Erythroblast (primary cell): ENCODE data around the gene KRTAP12-3.
"Not testable (repeated sequence)": the region's sequence is repeated elsewhere in the genome, so short reads cannot be mapped to it uniquely, and the experiment has no call there.

ENCODE experiments used
- DNase-seq, 2 experiments: peaks; one replicate each; lab custom pipeline; 2025; lab: John Stamatoyannopoulos, UW
- GATA1 ChIP-seq: IDR thresholded peaks from 2 replicates; pipeline ENCODE4 v1.6.1; 2011; ENCODE audit warnings: low read depth, mild to moderate bottlenecking, control low read depth, low read length, moderate library complexity
- POLR2A ChIP-seq: IDR thresholded peaks from 2 replicates; pipeline ENCODE4 v1.6.1; 2011; ENCODE audit warnings: mild to moderate bottlenecking, low read length

The KRTAP12-3 gene

GRCh38 chr21:44637018-44637850, 20.5 kb upstream of the KRTAP12-3 start, which contains the start of gene KRTAP10-10:
Gene KRTAP10-10, plus strand, starts transcription at chr21:44637356. Its CDS starts 62 bp downstream, at chr21:44637418.
- no peak for TF ChIP-seq GATA1
- no peak for TF ChIP-seq POLR2A

GRCh38 chr21:44637851-44638348, 19.8 kb upstream of the KRTAP12-3 start:
- not testable (repeated sequence) for DNase-seq

More at GRCh38 chr21:44637018-44637850, 20.5 kb upstream of the KRTAP12-3 start, which contains the start of gene KRTAP10-10:
- no peak for DNase-seq

- DNase-seq, result not testable (repeated sequence)
Observed at GRCh38 chr21:44638506-44639330, 19.0 kb upstream of the KRTAP12-3 start.

- TF ChIP-seq GATA1 (no peak), POLR2A (no peak)
- no peak for DNase-seq
Observed at GRCh38 chr21:44639331-44639655, 18.4 kb upstream of the KRTAP12-3 start.

GRCh38 chr21:44640761-44641160, 17.0 kb upstream of the KRTAP12-3 start:
- TF ChIP-seq GATA1 (no peak), POLR2A (no peak)
- no peak for DNase-seq

- DNase-seq, result no peak
- no peak for TF ChIP-seq GATA1
- no peak for TF ChIP-seq POLR2A
Observed at GRCh38 chr21:44643741-44644310, 13.9 kb upstream of the KRTAP12-3 start.

- no peak for TF ChIP-seq POLR2A
- no peak for DNase-seq
Observed at GRCh38 chr21:44644878-44645277, 12.9 kb upstream of the KRTAP12-3 start.

- not testable (repeated sequence) for DNase-seq
Observed at GRCh38 chr21:44646366-44647221, 11.1 kb upstream of the KRTAP12-3 start, which contains the start of gene KRTAP10-11. Gene KRTAP10-11, plus strand, starts transcription at chr21:44646414. Its CDS starts 45 bp downstream, at chr21:44646459.

GRCh38 chr21:44647222-44647552, 10.5 kb upstream of the KRTAP12-3 start:
- TF ChIP-seq GATA1, result no peak
- no peak for TF ChIP-seq POLR2A
- no peak for DNase-seq

- TF ChIP-seq POLR2A (no peak), GATA1 (no peak)
Observed at GRCh38 chr21:44648557-44649311, 9.0 kb upstream of the KRTAP12-3 start.

GRCh38 chr21:44649521-44650100, 8.1 kb upstream of the KRTAP12-3 start:
- DNase-seq, result no peak
- TF ChIP-seq GATA1 (no peak), POLR2A (no peak)

More at GRCh38 chr21:44648557-44649311, 9.0 kb upstream of the KRTAP12-3 start:
- DNase-seq, result no peak

- no peak for DNase-seq
- TF ChIP-seq GATA1, result no peak
- no peak for TF ChIP-seq POLR2A
Observed at GRCh38 chr21:44650265-44650972, 7.3 kb upstream of the KRTAP12-3 start.
